H1 (cell line): ENCODE results near the gene PDHB. TPM values are rescaled to one million over a fixed set of nuclear protein-coding genes. Genes with fewer than 3 reads are reported as not detected.
A peak's percentile ranks its signal among the peaks of the same experiment; 100 is the strongest.

Source experiments
- ASH2L ChIP-seq: fragments of 200-600, 300-600 bp; sonication (generic); IDR thresholded peaks from one replicate; pipeline ENCODE4 v1.7.1; 2017; ENCODE audit warnings: low read length
- BACH1 ChIP-seq: IDR thresholded peaks from 2 replicates; pipeline ENCODE4 v1.6.1; 2012; ENCODE audit warnings: low read length, improper control_type of control experiment
- BCL11A ChIP-seq, 2 experiments: IDR thresholded peaks; one replicate each; pipeline ENCODE4 v1.6.1; 2011; ENCODE audit warnings: low read depth in 2 of 2, low read length in 2 of 2, mild to moderate bottlenecking in 2 of 2
- BRCA1 ChIP-seq: IDR thresholded peaks from 2 replicates; pipeline ENCODE4 v1.6.1; 2012; ENCODE audit warnings: low read depth, low read length, improper control_type of control experiment
- CBX5 ChIP-seq: fragments of 300-800, 300-1000 bp; sonication (generic); IDR thresholded peaks from 2 replicates; pipeline ENCODE4 v1.7.1; 2016; ENCODE audit warnings: antibody characterized with exemption, low read length, low read depth
- CBX8 ChIP-seq: fragments of 300-800, 300-1000 bp; sonication (generic); IDR thresholded peaks from 2 replicates; pipeline ENCODE4 v1.7.1; 2016; ENCODE audit warnings: low read depth, low read length, borderline replicate concordance
- CEBPB ChIP-seq: IDR thresholded peaks from 2 replicates; pipeline ENCODE4 v1.6.1; 2012; ENCODE audit warnings: low read depth, low read length
- CHD1 ChIP-seq: IDR thresholded peaks from 2 replicates; pipeline ENCODE4 v1.6.1; 2012; ENCODE audit warnings: low read depth, low read length, improper control_type of control experiment
- CTBP2 ChIP-seq: IDR thresholded peaks from 2 replicates; pipeline ENCODE4 v1.7.0; 2011; ENCODE audit warnings: borderline replicate concordance, mild to moderate bottlenecking, moderate library complexity, mixed read lengths, low read length; ENCODE audit not compliant: insufficient read depth, insufficient read length
- GABPA ChIP-seq: IDR thresholded peaks from 2 replicates; pipeline ENCODE4 v1.6.1; 2011; ENCODE audit warnings: mild to moderate bottlenecking, low read length, moderate library complexity, borderline replicate concordance; ENCODE audit not compliant: insufficient read depth
- KDM1A ChIP-seq: fragments of 200-600, 300-600 bp; sonication (generic); IDR thresholded peaks from 2 replicates; pipeline ENCODE4 v1.7.1; 2016; ENCODE audit warnings: mild to moderate bottlenecking, low read length, borderline replicate concordance
- KDM5A ChIP-seq: fragments of 200-600 bp; IDR thresholded peaks from 2 replicates; pipeline ENCODE4 v1.7.1; 2012; ENCODE audit warnings: mild to moderate bottlenecking, low read length, inconsistent platforms, mixed read lengths
- NANOG ChIP-seq: IDR thresholded peaks from 2 replicates; pipeline ENCODE4 v1.6.1; 2011; ENCODE audit warnings: low read length, low read depth, mild to moderate bottlenecking, inconsistent platforms; ENCODE audit not compliant: insufficient read depth, poor library complexity, severe bottlenecking
- RNF2 ChIP-seq: fragments of 200-900, 300-1000 bp; sonication (generic); IDR thresholded peaks from 2 replicates; pipeline ENCODE4 v1.7.1; 2016; ENCODE audit warnings: borderline replicate concordance, low read depth, mild to moderate bottlenecking, antibody characterized with exemption, low read length; ENCODE audit not compliant: poor library complexity, severe bottlenecking; ENCODE audit errors: missing control alignments
- SAP30 ChIP-seq: fragments of 300-600 bp; sonication (generic); IDR thresholded peaks from 2 replicates; pipeline ENCODE4 v1.7.1; 2012; ENCODE audit warnings: low read length, moderate library complexity, mild to moderate bottlenecking, inconsistent platforms; ENCODE audit not compliant: insufficient read depth, insufficient replicate concordance
- SIN3A ChIP-seq, 2 experiments: IDR thresholded peaks in 1 of 2; conservative IDR thresholded peaks in 1 of 2; 2 replicates each; pipeline ENCODE4 v1.6.1; 2011 to 2012; ENCODE audit warnings: low read length in 2 of 2, improper control_type of control experiment in 1 of 2, low read depth in 1 of 2, mild to moderate bottlenecking in 1 of 2
- SP1 ChIP-seq: IDR thresholded peaks from 2 replicates; pipeline ENCODE4 v1.6.1; 2011; ENCODE audit warnings: low read depth, low read length
- SP2 ChIP-seq: IDR thresholded peaks from 2 replicates; pipeline ENCODE4 v1.6.1; 2012; ENCODE audit warnings: mild to moderate bottlenecking, low read length, inconsistent platforms
- TBP ChIP-seq: IDR thresholded peaks from 2 replicates; pipeline ENCODE4 v1.6.1; 2011; ENCODE audit warnings: low read depth, low read length, improper control_type of control experiment
- TEAD4 ChIP-seq: IDR thresholded peaks from 2 replicates; pipeline ENCODE4 v1.6.1; 2012; ENCODE audit warnings: low read depth, low read length, inconsistent platforms, mixed read lengths
- USF2 ChIP-seq: IDR thresholded peaks from 2 replicates; pipeline ENCODE4 v1.6.1; 2011; ENCODE audit warnings: low read length, improper control_type of control experiment
- ZNF274 ChIP-seq: IDR thresholded peaks from 2 replicates; pipeline ENCODE4 v1.7.0; 2012; ENCODE audit warnings: low read length, borderline replicate concordance; ENCODE audit errors: extremely low read depth
- polyA plus RNA-seq, 7 experiments: library from polyadenylated mRNA; depleted of rRNA in 3 of 7; stranded (reverse) in 5 of 7; unstranded in 2 of 7; fragments of >200 nt in 5 of 7; fragments of 200-250 nt in 2 of 7; gene quantifications; 1 replicate in 5 of 7; 2 replicates in 1 of 7; 4 replicates in 1 of 7; pipeline versions ENCODE4 v1.2.1 to v1.2.3, GENCODE V29; 2011 to 2013; ENCODE audit warnings: missing spikeins in 2 of 7, mixed read lengths in 2 of 7
- total RNA-seq: library from RNA; stranded (reverse); fragmentation: NEBNext Ultra II Directional; extraction: Animal tissue kit (Norgen Biotek cat#: 25700); gene quantifications from 2 replicates; pipeline ENCODE4 v1.2.1, GENCODE V29; 2021

The PDHB gene
- total and polyA plus RNA-seq, 2 of the 8 experiments (the other 6 are each of a cell fraction or from before 2014, with no cell fraction given), result 90.4 to 140 TPM

- TF ChIP-seq USF2 (no peak), SP1 (0 out of 2 replicates have a peak, but pooled peaks have one; percentile 28), KDM1A (no peak), TBP (peak; percentile 75; the same call in 1 of the 2 replicates), BCL11A (IDR thresholded peaks at IDR 0.05; ENCODE audit: low read depth in 2 of 2, low read length in 2 of 2) (no peak), CTBP2 (no peak), KDM5A (peak; percentile 79; the same call in 1 of the 2 replicates), RNF2 (no peak), CBX5 (no peak), CBX8 (no peak), NANOG (peak; percentile 3), SIN3A (conservative IDR thresholded peaks at IDR 0.05 in 1 of 2, IDR thresholded peaks at IDR 0.05 in 1 of 2; ENCODE audit: low read depth in 1 of 2, low read length in 2 of 2) (peak in 1 of 2 experiments; percentile 1; a peak in 1 of 4 replicates), ASH2L (peak; percentile 93), CEBPB (no peak), TEAD4 (0 out of 2 replicates have a peak, but pooled peaks have one; percentile 38), ZNF274 (no peak), CHD1 (no peak), BRCA1 (no peak), GABPA (no peak), BACH1 (no peak; the same call in 1 of the 2 replicates), SP2 (no peak), SAP30 (no peak)
Observed at GRCh38 chr3:58433400-58434167, at the start of gene PDHB (continued).
